A549 treated with RU486 at 1 μM for 4 hours (cell line): ENCODE data around the gene RGPD5. TPM values are rescaled to one million over a fixed set of nuclear protein-coding genes. Genes with fewer than 3 reads are reported as not detected.

Experiments used
- total RNA-seq: library from RNA; stranded (reverse); fragments of 200-300 nt; extraction: Qiagen RNA extraction; gene quantifications from 5 replicates; pipeline ENCODE4 v1.2.3, GENCODE V29; 2022; ENCODE audit warnings: low read depth

The RGPD5 gene
- total RNA-seq: 4.3 to 9.1 TPM (median 5.6 TPM) in 5 replicates

GRCh38 chr2:109794074-109794737 is at the start of gene RGPD5:
TSS of gene RGPD5 (plus strand) at chr2:109794305. CDS start at chr2:109794466, 161 bp downstream.

GRCh38 chr2:109898462-109899336 is 104.6 kb downstream of the RGPD5 start, which contains the start of gene LIMS3:
TSS of gene LIMS3 (plus strand) at chr2:109898688. CDS start at chr2:109898729, 41 bp downstream.

Other genes starting within 250 kb of the RGPD5 start
- 33.8 to 67.1 TPM (median 54.9 TPM) in 5 replicates for gene SEPTIN10, start 180.3 kb upstream of the RGPD5 start, total RNA-seq
- gene SOWAHC, start 179.9 kb upstream of the RGPD5 start, total RNA-seq: 8.4 to 18.4 TPM (median 17.2 TPM) in 5 replicates
- gene LIMS3, start 104.4 kb downstream of the RGPD5 start, total RNA-seq: not detected in 5 replicates